Stimulated activated CD4-positive, alpha-beta T cell treated with anti-CD3 and anti-CD28 coated beads, TNF-alpha, amount 100 ng/mL, for 1 hour (primary cell): ENCODE results near the gene HYAL1.

Source experiments
- DNase-seq, 3 donors: peaks; one replicate each; pipeline ENCODE4 v3.0.0-alpha.2; 2020; ENCODE audit warnings: low read depth in 3 of 3, low spot score in 1 of 3

HYAL1 gene

DNA sequence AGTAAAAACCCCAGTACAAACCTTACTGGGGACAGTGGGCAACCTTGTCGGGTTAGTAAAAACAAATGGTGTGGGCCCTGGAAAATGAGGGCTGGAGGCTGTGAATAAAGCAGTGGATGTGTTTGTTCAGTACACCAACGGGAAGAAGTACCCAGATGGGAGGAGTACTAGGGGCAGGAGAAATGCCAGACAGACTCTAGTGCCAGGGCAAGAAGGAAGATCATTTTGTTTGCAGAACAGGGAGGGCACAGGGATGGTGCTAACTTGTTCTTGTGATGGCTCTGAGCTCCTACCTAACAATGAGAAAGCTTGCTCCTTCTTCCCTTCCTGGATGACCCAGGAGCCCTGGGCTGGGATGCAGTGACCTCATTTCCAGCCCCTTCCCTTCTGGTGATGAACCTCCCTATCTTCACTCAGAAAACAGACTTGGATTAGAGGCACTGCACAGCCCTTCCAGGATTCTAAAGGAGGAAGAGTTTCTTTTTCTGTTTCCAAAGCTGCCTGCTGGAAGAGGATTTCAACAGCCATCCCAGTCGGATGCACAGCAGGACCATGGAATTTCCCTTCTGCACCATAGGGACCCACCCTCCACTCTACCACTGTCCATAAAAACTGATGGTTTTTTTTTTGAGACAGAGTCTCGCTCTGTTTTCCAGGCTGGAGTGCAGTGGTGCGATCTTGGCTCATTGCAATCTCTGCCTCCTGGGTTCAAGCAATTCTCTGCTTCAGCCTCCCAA is 31.1 kb upstream of the HYAL1 start:
- DNase-seq = no peak

DNA sequence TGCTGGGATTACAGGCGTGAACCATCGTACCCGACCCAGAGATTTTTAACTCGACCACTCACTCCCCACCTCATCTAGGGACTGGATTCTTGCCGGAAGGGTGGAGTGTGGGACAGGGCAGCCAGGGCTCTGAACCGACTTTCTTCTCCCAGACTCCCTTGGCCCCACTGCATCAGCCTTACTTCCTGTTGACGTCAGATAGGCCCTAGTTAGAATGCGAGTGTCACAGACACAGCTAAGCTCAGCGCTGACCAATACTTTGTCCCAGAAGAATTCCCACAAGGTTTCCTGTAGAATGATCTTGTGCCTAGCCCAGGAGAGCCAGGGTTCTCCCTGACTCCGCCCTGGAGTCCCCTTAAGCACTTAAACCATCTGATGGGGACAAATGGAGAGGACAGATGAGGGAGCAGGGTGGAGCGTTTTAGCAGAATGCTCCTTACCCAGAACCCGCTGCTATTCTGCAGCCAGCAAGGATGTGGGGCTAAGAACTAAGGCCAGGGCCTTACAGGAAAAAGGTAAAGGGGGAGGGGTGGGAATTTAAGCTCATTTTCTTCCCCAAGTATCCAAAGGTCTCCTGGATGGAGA is 30.5 kb upstream of the HYAL1 start:
- DNase-seq = no peak

DNA sequence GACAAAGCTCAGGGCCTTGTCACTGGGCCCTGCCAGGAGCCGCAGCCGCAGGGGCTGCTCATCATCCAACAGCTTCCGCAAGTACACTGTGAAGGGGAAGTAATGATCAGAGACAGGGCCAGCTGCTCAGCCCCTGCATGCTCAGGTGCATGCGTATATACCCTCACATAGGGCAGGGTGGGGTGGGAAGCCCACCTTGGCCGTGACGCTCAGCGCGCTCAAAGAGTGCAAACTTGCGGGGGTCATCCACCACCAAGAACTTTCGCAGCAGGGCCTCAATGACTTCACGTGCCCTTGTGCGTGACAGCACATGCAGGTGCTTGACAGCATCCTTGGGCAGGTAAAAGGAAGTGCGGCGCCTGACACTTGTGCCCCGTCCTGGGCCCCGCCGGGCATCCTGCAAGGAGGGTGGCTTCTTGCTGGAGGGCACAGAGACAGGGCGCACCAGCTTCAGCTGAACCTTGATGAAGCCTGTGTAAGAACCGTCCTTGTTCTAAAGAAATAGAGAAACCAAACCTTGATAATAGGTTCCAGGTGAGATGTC is 28.1 kb upstream of the HYAL1 start:
- no peak for DNase-seq

DNA sequence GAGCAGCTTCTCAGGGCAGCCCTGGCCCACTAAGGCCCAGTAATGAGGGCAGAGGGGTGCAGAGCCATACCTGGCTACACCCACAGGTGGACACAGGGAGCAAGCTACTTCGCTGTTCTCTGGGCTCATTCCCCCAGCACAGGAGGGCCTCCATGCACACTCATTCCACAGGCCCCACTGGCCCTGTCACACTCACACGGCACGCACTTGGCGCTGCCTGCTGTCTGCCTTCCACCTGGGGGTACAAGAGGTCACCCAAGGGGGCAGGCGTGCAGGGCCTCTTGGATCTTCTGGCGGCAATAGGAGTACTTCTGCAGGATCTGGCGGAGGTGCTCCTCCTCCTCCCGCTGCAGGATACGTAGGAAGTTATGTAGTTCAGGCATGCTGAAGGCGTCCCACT is 27.0 kb upstream of the HYAL1 start:
- DNase-seq = no peak

DNA sequence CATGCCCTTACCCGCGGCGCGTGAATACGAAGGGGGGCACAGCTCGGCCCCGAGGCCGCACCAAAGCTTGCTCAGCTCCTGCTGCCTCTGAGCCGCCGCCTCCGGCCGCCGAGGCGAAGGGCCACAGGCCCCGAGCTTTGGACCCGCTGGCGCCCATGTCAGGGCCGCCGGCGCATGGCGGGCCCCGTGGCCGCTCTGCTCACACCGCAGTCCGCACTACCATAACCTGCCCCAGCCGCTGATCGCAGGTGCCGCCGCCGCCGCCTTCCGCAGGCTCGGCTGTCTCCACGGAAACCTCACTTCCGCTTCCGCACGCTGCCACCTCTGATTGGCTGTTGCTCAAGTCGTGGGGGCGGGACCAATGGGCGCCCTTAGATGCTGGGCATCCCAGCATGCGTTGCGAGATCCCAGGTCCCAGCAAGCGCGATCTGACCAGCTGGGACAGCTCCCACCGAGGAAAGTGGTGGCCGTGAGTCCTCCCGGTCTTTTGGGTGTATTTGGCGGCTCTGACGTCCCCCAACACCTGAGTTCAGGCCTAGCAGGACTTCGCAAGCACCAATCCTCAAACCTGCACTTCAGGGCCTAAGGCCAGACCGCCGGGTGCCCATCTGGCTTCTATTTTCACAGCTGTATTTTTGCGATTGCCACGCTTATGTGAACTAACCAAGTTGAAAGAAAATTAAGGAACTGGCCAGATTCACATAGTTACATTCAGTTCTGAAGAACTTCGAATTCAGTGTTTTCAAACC is 24.7 kb upstream of the HYAL1 start, which contains the start of gene TUSC2:
TSS of gene TUSC2 (minus strand) at position 281 of the 749 bp plus-strand sequence. CDS start at position 157, 124 bp downstream.
- peak; percentile 80 to 88 (median 86) for DNase-seq

DNA sequence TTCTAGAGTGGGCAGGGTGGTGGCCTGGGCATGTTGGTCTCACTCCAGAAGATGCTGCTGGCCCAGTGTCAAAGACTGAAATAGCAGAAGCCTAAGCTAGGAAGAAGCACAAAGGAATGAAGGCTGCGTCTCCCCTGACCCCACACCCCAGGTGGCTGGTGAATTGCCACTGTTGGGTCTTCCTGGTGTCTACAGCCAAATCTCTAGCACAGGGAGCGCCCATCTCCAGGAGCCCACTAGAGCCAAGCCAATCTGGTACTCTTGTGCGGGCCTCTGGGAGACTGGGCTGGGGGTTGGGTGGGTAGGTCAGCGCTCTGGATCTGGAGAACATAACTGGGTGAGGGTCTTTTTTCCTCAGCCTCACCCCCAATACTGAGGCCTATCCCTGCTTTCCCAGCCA is 23.8 kb upstream of the HYAL1 start:
- no peak for DNase-seq

DNA sequence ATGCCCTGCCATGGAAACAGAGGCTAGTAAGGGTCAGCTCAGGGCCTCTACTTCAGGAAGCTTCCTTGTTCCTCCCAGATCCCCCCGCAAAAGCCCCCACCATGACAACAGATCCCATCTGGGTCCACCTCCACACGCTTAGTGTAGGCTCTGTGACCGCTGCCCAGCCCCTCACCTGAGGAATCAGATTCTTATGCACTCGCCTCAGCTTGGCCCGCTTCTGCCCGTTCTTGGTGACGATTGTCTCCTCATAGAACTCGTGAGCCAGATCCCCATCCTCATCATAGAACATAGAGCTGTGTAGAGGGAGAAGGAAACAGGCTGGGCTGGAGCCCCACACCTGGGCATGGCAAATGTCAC is 22.8 kb upstream of the HYAL1 start:
- no peak for DNase-seq

DNA sequence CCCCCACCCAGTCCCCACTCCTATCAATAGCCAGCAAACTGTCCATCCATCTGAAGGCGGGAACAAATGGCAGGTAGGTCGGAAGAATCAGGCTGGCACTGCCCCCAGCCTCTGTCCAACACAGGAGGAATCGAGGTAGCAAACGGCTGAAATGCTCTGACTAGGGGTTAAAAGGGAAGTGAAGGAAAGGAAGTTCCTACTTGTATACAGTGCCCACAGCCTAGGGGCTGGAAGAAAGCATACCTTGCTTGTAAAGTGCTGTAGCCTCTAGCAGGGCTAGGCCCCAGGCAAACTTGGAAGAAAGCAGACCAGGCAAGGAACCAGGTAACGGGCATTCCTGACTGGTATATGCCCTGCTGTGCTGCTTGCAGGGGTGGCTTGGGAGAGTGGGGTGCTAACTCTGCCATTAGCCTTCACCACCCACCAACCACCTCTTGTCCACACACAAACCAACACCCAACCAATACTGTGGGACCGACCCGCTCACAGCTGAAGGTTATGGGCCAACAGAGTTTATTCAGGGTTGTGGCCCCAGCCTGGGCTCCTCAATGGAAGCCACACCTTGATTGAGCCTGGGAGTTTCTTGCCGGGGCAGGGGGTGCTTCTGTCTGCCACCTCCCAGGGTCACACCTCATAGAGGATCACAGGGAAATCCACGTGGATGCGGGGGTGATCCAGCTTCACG is 22.3 kb upstream of the HYAL1 start:
- DNase-seq = no peak

DNA sequence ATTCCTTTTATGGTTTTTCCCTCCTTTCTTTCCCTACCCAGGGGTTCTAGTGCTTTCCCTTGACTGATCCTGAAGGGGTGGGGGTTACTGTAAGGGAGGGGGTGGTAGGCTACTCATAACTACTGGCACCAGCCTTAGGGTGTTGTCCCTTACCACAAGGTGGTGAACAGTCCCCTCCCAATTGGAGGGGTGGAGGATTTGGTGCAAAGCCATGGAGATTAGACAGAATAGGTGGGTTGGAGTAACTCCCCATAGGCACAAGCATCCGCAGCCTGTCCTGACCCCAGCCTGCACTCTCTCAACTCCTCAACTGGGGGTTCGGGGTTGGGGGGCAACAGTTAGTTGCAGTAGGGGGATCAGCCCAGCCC is 21.7 kb upstream of the HYAL1 start:
- no peak for DNase-seq

DNA sequence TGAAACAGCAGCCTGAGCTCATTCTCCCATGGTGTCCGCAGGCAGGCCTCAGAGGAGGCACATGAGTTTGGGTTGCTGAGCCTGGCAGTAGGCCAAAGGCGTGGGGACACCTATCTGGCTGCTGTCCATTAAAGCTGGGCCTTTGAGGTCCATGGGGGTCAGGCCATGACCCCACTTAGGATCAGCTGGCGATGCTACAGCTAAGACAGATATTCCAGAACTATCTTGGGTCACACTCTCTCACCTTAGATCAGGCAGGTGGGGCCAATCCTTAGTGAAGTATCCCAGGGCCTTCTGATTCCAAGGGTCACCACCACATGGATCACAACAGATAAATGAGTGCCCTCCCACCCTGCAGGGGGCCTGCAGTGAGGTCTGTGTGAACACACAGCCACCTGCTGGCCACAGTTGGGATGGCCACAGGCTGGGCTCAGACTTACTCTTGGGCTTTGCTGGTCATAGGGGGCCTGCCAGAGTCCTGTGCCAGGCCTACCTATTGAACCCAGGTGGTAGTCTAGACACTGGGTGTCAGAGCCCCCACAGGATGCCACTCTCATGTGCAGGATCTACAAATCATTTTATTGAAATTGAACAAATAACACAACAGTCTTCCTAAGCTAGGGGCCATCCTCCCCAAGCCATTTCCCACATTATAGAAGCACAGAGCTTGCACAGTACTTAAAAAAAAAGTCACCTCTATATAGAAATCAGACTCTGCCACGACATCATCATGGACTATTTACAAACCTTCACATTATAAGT is 21.2 kb upstream of the HYAL1 start:
- peak in 1 of 3 donors; percentile 44 for DNase-seq

DNA sequence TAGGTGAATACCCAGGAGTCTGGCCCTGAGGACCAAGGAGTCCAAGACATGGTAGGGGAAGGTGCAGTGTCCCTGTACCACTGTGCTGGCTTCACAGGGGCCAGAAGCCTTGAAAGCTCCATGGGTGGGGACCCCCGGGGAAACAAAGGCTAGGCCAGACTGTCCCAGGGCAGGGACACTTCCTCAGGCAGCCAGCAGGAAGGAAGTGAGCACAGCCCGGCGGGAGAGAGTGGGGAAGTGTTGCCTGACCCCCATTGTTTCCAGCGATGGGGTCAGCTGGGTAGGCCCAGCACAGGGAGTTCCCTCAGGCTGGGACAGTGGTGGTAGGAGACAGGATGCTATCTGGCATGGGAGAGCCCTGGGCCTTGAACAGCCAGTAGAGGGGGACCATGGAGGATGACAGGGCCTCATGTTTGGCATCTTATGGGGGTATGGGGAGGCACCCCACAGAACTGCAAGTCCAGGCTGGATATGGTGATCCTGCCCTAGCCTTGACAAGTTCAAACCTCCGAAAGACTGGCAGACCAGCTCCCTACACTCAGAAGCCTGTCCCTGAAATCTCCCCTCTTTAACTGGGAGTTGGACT is 20.3 kb upstream of the HYAL1 start:
- no peak for DNase-seq

DNA sequence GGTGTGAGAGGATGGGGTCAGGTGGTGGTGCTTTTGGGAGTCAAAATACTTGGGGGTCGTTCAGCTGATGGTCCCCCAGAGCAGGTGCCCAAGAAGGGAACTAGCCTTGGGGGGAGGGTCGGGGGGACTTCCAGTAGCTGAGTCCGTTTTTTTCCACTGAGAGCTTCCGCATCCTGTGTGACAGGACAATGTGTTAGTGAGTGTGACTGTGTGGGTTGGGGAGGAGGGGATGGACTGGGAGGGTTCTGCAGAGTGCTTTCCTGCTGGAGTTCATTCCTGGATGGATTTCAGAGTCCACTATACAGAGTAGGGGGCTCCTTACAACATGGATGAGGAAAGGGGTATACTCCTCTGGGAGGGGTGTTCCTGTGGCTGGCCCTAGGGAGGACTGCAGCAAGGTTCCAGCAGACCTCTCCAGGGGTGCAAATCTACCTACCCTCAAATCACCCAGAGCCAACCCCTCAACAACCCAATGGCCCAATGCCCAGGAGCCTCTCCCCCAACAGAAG is 19.8 kb upstream of the HYAL1 start:
- no peak for DNase-seq

DNA sequence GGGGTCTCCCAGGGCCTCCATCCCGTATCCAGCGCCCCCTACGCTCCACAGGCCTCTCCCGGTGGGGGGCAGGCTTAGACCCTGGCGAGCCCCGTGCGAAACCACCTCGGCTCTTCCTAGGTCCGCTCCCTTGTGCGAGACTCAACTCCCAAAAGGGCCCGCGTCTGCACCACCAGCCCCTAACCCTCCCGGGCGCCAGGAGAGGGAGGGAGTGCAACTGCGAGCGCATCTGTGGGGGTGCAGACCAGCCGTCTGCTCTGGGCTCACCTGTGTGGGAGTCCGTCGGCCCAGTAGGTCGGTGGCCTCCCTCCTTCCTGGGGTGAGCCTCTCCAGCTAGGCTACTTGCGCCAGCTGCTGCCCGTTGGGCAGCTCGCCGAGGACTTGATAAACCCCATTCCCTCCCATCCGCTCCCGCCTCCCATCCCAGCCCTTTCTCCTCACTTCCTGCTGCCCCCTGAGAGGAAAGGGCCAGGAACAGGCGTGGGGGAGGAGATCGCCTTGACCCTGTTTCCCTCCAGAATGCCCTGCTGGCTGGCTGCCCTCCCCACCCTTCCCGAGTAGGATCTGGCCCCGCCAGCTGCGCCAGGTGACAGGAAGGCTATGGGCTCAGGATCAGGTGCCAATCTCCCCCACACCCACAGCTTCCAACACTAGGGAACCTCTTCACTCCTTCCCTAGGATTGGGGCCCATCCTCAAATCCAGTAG is 19.2 kb upstream of the HYAL1 start, which contains the start of gene HYAL2:
TSS of gene HYAL2 (minus strand) at position 360 of the 706 bp plus-strand sequence. CDS start 2,256 bp downstream, outside the sequence.
- no peak for DNase-seq

DNA sequence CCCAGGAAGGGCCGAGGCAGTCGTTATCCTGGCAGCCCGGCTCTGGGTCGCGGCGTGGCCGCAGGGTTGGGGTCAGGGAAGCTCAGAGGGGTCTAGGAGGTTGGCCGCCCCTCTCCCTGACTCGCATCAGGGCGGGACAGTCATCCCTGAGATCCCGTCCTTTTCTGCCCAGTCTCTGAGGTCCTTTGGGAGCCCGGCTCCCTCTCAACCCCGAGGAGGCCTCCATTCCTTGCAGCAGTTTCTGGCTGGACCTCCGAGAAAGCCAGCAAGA is 18.7 kb upstream of the HYAL1 start:
- no peak for DNase-seq

DNA sequence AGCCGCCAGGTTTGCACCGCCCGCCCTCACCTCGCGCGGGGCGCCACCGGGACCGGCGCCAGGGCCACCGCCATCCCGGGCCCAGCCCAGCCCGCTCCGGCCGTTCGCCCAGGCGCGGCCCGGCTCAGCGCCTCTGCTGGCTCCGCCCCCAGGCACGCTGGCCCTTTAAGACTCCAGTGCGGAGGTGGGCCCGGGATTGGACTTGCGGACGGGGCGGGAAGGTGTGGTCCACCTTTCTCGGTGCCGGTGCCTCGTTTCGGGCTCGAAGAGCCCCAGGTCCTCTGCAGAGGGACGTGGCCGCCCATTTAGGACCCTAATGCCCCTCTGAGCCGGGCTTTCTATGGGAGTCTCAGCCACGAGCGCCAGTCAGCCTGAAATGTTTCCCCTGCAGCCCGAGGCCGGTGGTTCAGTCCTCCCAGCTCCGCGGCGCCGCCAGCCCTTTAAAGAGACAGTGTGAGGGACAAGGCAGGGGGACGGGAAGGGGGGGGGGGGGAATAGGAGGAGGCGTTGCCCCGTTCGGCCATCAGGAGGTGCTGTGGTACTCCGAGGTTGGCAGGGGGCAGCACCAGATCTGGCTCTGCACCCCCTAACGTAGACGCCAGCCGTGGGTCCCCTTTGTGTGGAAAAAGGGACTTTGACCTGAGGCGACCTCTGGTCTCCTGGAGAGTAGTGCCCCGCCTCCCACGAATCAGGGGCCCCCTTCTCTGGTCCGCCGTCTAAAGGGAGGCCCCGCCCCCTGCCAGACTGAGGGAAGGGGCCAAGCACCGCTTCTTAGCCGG is 18.2 kb upstream of the HYAL1 start:
- peak in 2 of 3 donors; percentile 55 to 65 for DNase-seq

DNA sequence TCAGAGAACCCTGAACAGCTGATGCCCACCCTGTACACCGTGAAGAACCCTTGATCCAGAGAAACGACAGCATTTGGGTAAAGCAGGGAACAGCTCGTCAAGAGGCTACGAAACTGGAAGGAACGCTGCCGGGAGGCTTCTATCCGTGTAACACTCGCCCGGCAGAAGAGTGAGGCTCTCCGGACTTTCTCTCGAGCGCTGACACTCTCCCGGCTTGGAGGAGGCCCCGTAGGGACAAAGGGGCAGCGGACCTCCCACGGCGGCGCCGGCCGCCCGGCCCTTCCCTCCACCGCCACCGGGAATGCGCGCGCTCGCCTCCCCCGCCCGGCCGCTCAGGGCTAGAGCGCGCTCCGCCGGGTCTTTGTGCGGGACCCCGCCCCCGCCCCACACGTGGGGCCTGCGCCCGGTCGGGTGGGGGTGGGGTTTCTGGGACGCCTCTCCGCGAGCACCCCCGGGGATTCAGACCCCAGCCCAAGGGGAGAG is 17.5 kb upstream of the HYAL1 start:
- DNase-seq = peak in 2 of 3 donors; percentile 36 to 52

DNA sequence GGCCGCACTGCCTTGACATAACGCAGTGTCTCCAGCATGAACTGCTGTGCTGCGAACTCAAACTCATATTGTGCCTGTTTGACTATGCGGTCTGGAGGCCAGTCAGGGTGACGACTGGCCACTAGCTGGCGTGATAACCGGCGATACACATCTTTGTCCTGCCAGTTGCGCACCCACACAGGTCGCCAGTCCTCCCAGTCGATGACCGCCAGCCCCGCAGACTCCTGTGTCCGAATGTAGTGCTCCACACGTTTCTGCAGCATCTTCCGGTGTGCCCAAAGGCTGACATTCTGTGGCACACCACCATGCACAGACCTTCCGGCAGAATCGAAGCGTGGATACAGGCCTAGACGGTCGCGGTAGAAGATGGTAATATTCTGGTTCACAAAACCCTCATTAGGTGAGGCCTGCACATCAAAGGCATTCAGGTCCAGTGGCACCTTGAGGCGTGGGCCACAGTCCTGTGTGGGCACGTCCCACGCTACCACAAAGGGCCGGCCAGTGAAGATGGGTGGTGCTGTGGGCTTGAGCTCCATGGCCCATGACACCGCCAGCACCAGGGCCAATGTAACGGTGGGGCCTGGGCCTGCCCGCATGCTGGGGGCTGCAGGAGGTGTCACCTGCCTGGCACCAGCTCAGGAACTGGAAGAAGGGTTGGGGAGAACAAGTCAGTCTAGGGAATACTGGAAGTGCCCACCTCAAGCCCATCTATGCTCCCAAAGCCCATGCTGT is 16.7 kb upstream of the HYAL1 start:
- no peak for DNase-seq
